M059J (cell line): ENCODE data around the gene AGRN. TPM values are rescaled to one million over a fixed set of nuclear protein-coding genes. Genes with fewer than 3 reads are reported as not detected.
"Not testable (repeated sequence)": the region's sequence is repeated elsewhere in the genome, so short reads cannot be mapped to it uniquely, and the experiment has no call there.

Experiments used
- DNase-seq: peaks from one replicate; pipeline ENCODE4 v3.0.0-alpha.2; 2012; ENCODE audit warnings: low read depth
- total RNA-seq: library from RNA; depleted of rRNA; stranded (reverse); fragments of >200 nt; shearing (Covaris generic); gene quantifications from 2 replicates; pipeline ENCODE4 v1.2.3, GENCODE V29; 2014

Gene AGRN
- total RNA-seq, 1 experiment from 2014 or later = 282 TPM

GRCh38 chr1:1065265-1065939, 45.5 kb downstream of the AGRN start:
- DNase-seq = no peak

DNA sequence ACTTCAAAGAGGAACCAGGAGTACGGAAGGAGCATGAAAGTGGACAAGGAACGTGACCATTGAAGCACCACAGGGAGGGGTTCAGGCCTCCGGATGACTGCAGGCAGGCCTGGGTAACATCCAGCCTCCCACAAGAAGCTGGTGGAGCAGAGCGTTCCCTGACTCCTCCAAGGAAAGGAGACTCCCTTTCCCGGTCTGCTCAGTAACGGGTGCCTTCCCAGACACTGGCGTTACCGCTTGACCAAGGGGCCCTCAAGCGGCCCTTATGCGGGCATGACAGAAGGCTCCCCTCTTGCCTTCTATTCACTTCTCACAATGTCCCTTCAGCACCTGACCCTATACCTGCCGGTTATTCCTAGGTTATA, 46.0 kb downstream of the AGRN start:
- not testable (repeated sequence) for DNase-seq

DNA sequence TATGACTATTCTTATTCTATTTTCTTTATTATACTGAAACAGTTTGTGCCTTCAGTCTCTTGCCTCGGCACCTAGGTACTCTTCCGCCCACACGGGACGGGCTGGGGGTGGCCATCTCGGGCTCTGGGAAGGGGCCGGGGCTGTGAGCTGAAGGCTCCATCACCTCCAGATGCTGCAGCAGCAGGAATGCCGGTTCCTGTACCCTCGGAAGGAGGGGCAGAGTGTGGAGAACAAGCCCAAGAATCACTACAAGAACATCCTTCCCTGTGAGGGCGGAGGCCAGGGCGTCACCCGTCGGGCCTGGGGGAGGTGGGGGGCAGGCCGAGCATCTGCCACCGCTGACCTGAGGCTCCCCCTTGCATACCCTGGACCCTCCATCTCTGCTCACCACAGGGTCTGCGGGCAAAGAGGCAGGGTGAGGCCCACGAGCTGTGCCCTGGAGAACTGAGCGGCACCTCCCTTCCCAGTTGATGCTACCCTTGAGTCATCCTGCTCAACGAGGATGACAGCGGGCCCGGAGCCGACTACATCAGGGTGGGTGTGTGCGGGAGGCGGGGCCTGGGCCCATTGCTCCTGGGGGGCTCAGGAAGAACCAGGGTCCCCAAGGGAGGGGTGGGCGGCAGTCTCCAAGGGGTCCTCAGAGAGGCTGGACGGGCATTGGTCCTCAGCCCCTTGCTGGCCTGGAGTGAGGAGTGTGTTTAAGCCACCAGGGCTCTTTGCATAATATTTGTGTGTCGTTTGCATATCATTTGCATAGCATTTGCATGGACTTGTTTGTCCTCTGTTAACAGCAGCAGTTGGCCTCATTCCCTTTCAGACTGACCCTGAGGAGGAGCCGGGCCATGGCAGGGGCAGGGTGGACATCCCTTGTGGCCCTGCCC, 46.7 kb downstream of the AGRN start:
- DNase-seq = peak; percentile 48

GRCh38 chr1:1067284-1067859, 47.5 kb downstream of the AGRN start:
- DNase-seq = no peak

DNA sequence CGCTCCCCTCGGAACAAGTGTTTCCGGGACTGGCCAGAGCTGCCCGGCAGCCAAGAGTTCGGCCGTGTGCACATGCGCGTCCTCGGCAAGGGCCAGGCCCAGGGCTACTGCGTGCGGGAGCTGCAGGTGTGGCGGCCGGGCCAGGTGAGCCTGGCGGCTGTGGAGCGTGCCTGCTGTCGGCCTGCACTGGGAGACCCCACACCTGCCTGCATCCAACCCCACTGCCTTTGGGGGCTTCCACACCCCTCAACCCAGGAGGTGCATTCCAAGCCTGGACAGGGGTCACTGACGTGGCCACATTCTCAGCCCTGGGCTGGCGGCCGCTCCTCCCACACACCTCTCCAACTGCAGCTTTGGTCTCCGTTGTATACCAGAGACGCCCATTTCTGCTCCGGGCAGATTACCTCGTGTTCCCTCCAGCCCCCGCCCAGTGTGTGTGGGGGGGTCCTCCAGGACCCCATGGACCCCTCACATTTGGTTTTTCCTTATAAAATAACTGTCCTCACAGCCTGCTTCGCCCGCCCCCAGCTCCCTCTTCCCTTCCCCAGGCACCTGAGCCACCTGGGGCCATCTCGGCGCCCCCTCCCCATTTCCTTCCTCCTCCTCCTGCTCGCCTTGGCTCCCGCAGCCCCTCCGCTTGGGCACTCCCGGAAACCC, 48.1 kb downstream of the AGRN start:
- DNase-seq = no peak

DNA sequence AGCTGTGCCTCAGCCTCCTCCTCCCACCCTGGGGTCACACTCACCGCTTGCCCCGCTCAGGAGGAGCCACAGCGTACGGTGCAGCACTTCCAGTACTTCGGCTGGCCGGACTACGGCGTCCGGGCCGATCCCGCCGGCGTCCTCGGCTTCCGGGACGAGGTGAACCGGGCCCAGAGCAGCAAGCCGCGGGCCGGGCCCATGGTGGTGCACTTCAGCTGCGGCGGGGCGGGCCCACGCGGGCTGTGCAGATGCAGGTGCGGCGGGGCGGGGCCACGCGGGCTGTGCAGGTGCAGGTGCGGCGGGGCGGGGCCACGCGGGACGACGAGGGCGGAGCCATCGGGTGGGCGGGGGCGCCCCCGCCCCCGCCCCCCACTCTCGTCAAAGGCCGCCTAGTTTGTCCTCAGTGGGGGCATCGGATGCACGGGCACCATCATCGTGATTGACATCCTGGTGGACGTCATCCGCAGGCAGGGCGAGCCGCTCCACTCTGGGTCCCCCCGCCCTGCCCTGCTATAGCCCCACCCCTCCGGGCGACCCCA, 48.7 kb downstream of the AGRN start:
- DNase-seq = no peak

GRCh38 chr1:1069056-1069710, 49.3 kb downstream of the AGRN start:
- DNase-seq = peak; percentile 67

DNA sequence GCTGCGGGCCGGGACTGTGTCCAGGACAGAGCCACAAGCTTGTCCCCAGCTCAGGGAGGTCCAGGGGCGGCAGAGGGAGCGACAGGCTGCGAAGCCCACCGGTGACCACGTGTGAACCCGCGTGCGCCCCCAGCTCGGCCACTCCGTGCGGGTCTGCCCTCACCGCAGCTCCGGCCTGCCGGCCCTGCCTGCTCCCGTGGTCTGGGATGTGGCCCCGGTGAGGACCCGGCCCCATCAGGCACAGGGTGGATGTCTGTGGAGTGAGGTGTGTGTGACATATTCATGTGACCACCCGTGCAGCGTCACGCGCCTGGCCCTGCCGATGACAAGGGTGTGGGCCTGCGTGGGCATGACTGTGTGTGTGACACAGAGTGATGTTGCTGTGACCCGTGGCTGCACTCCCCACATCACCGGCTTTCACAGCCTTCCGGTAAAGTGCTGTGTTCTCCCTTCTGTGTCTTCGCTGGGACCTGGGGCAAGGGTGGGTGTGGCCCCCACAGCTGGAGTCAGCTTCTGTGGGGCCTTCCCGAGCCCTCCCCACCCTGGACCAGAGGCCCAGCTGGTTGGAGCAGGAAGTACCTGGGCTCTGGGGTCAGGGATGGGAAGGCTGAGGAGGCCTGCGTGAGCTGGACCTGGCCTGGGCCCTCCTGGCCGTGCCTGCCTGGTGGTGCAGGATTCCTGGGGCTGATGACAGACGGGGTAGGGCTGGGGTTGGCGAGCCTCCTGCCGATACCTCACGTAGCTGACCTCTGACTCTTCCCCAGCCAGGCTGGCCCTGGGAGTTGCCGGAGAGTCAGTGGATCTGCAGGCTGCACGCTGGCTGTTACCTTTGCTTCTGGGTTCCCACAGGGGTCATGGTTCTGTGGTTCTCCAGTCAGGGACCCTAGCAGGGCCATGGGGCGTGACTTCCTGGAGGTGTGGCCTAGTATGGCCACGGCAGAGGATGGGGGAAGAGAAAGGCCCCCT, 50.1 kb downstream of the AGRN start:
- no peak for DNase-seq

- no peak for DNase-seq
Observed at GRCh38 chr1:1071486-1072298, 51.8 kb downstream of the AGRN start.

GRCh38 chr1:1072299-1072848, 52.5 kb downstream of the AGRN start:
- DNase-seq = no peak

- no peak for DNase-seq
Observed at GRCh38 chr1:1072849-1073742, 53.2 kb downstream of the AGRN start.

DNA sequence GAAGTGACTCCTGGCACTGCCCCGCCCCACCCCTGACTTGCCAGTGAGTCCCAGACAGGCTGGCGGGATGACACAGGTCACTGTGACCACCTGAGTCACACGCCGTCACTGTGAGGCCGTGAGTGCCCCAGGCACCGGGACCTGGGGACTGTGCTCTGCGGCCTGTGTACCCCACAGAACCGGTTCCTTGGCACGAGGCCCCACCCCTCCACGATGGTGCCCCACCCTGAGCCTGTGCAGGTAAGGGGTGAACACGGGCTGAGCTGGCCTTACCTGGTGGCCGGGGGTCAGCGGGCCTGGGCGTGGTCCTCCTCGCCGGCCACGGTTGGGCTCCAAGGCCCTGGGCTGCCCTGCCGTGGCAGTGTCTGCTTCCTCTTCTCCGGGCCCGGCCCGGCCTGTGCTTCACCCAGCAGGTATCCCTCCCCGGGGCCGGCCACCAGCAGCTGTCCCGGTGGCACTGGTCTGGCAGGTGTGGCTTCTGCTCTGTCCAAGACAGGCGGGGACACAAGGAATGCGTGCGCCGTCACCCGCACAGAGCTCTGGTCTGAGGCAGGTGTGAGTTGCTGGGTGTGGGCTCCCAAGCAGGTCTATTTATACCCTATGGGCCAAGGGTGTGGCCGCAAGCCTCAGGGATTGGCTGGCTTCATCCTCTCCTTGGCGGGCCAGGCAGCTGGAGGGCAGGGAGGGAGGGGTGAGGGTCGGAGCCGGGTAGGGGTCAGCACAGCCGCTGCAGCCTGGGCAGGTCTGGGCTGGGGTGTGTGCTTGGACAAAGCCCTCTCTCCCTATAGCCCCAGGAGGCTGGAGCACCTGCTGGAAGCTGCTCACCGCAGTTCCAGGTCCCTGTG, 54.0 kb downstream of the AGRN start, which contains the start of gene RNF223:
RNF223 (minus strand) TSS at position 564 of the 845 bp plus-strand sequence. CDS start 1,740 bp downstream, outside the sequence.
- DNase-seq = no peak

- no peak for DNase-seq
Observed at GRCh38 chr1:1074631-1075147, 54.8 kb downstream of the AGRN start.

DNA sequence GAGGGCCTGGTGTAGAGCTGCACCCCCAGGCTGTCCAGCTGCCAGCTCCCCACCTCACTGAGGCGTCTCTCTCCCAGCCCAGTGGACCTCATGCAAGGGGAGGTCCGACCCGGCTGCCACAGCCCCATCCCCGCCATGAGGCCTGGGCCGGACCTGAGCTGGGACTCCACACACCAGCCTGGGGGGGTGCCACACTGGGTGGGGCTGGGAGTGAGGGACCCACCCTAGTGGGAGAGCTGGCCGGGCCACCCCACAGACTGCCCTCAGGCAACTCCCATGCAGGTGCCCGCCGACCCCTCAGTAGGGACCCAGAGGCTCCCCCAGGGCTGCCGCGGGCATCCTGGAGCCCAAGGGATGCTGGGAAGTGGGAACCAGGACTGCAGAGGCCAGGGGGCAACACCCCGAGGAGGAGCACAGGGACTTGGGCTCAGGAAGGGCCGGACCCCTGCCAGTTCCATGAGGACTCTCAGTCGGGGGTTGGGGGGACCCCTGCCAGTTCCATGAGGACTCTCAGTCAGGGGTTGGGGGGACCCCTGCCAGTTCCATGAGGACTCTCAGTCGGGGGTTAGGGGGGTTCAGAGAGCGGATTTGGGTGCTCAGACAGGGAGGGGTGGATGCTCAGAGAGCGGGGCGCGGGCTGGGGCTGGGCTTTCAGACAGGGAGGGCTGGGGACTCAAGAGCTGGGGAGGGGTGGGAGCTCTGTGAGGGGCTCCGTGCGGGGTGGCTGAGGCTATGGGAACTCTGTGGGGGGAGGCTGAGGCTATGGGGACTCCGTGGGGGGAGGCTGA, 55.4 kb downstream of the AGRN start:
- no peak for DNase-seq

GRCh38 chr1:1077396-1077795, 57.5 kb downstream of the AGRN start:
- not testable (repeated sequence) for DNase-seq
